Measurements from ENCODE around the gene MEIOB. TPM values are rescaled to one million over a fixed set of nuclear protein-coding genes. Genes with fewer than 3 reads are reported as not detected.

The MEIOB gene
- polyA plus RNA-seq, 2 of the 4 experiments (the other 2 are of a cell fraction) = 2.9 to 9.1 TPM

DNA sequence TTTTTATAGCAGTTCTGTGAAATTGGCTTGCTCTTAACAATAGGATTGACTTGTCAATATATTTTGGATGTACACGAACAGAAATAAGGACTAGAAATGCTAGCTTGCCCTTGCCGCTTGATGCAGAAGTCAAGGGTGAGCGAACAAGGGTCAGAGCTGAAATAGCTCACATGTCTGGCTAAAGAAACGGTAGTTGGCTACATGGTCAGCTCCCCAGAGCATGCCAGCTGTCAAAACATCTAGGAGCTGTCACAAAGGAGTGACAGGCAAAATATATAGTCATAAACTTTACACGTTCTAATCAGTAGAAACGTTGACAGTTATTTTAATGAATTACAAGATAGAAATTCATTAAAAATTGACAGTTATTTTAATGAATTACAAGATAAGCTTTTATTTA, 2.9 kb upstream of the MEIOB start (continued):
- TF ChIP-seq FOSB (CRISPR knock-in tag; IDR thresholded peaks at IDR 0.05) = no peak

DNA sequence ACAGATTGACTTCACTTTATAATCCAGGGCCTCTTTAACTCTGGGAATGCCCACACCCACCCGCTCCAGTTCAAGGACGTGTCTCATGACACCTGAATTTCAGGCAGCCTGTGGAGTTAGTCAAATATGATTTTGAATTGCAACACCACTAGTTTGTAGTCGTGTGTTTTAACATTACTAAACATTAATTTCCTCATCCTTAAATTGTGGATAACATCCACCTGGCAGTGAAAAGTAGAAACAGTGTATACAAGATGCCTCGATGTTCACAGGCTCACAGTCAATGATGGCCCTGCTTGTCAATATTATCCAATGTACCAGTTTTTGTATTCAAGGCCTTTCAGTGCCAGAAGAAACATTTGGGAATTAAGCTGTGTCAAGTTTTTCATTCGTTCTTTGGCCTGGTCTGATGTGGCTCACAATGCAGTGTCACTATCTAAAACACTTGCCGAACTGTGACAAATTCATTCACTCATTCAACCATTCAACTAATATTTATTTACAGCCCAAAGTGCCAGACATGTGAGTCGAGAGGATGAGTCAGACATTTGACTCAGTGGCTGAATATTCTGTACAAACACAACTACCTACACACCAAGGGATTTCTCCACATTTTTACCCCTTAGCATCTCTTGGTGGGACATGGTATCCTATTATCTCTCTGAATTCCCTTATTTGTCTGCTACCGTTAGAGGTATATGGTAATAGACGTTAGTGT, 1.4 kb downstream of the MEIOB start:
- Histone ChIP-seq H3K27ac (peak overlapping the region; percentile 75 to 88), H3K4me1 (peaks cover 44% of the 10 kb centered on the region), H3K4me3 (peak overlapping the region; percentile 7; the same call in 1 of the 3 replicates), H3K9me3 (no peaks in the 10 kb centered on the region), H3K4me2 (peak overlapping the region; percentile 71)
- peak; percentile 60 to 95 for DNase-seq (ENCODE audit: low read depth in 1 of 2, low spot score in 1 of 2)
- WGBS (ENCODE audit: missing lambda C conversion rate) = 1% methylated on average over 9 of the region's 9 CpGs
- ATAC-seq = peak; percentile 88 to 94
- peak; percentile 90 for TF ChIP-seq MAFK (IDR thresholded peaks at IDR 0.05; ENCODE audit: partially characterized antibody)
- peak; percentile 95 for TF ChIP-seq RARB (CRISPR knock-in tag; IDR thresholded peaks at IDR 0.05)
- TF ChIP-seq, protein P1, sequence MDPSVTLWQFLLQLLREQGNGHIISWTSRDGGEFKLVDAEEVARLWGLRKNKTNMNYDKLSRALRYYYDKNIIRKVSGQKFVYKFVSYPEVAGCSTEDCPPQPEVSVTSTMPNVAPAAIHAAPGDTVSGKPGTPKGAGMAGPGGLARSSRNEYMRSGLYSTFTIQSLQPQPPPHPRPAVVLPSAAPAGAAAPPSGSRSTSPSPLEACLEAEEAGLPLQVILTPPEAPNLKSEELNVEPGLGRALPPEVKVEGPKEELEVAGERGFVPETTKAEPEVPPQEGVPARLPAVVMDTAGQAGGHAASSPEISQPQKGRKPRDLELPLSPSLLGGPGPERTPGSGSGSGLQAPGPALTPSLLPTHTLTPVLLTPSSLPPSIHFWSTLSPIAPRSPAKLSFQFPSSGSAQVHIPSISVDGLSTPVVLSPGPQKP (IDR thresholded peaks at IDR 0.05; ENCODE audit: low read depth, low read length) = no peak
- TF ChIP-seq, protein P2, sequence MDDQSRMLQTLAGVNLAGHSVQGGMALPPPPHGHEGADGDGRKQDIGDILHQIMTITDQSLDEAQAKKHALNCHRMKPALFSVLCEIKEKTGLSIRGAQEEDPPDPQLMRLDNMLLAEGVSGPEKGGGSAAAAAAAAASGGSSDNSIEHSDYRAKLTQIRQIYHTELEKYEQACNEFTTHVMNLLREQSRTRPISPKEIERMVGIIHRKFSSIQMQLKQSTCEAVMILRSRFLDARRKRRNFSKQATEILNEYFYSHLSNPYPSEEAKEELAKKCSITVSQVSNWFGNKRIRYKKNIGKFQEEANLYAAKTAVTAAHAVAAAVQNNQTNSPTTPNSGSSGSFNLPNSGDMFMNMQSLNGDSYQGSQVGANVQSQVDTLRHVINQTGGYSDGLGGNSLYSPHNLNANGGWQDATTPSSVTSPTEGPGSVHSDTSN (IDR thresholded peaks at IDR 0.05) = 0 out of 2 replicates have a peak, but pooled peaks have one; percentile 18
- TF ChIP-seq JUNB (IDR thresholded peaks at IDR 0.05) = peak; percentile 91
- no peak for TF ChIP-seq HOXB13 (CRISPR knock-in tag; IDR thresholded peaks at IDR 0.05; ENCODE audit: low read depth)
- TF ChIP-seq HOXA7 (CRISPR knock-in tag; IDR thresholded peaks at IDR 0.05) = 0 out of 2 replicates have a peak, but pooled peaks have one; percentile 58
- no peak for TF ChIP-seq TP53 (CRISPR knock-in tag; IDR thresholded peaks at IDR 0.05)
- peak; percentile 70; the same call in 1 of the 2 replicates for TF ChIP-seq GATA3 (IDR thresholded peaks at IDR 0.05; ENCODE audit: borderline replicate concordance)
- TF ChIP-seq, protein P3, sequence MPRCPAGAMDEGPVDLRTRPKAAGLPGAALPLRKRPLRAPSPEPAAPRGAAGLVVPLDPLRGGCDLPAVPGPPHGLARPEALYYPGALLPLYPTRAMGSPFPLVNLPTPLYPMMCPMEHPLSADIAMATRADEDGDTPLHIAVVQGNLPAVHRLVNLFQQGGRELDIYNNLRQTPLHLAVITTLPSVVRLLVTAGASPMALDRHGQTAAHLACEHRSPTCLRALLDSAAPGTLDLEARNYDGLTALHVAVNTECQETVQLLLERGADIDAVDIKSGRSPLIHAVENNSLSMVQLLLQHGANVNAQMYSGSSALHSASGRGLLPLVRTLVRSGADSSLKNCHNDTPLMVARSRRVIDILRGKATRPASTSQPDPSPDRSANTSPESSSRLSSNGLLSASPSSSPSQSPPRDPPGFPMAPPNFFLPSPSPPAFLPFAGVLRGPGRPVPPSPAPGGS (IDR thresholded peaks at IDR 0.05) = 0 out of 3 replicates have a peak, but pooled peaks have one; percentile 28
- TF ChIP-seq, protein P4, sequence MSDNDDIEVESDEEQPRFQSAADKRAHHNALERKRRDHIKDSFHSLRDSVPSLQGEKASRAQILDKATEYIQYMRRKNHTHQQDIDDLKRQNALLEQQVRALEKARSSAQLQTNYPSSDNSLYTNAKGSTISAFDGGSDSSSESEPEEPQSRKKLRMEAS (IDR thresholded peaks at IDR 0.05) = peak; percentile 73
- TF ChIP-seq, protein P5, sequence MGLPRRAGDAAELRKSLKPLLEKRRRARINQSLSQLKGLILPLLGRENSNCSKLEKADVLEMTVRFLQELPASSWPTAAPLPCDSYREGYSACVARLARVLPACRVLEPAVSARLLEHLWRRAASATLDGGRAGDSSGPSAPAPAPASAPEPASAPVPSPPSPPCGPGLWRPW (IDR thresholded peaks at IDR 0.05) = peak; percentile 62
- no peak for TF ChIP-seq HDAC2 (IDR thresholded peaks at IDR 0.05)
- TF ChIP-seq CEBPB (IDR thresholded peaks at IDR 0.05) = peak; percentile 88 to 91
- TF ChIP-seq JUN (IDR thresholded peaks at IDR 0.05) = peak; percentile 70 to 72; a peak in 2 of 5 replicates
- TF ChIP-seq CHD2 (IDR thresholded peaks at IDR 0.05; ENCODE audit: low read length, partially characterized antibody) = no peak
- peak; percentile 45 to 60; a peak in 2 of 5 replicates for TF ChIP-seq EP300 (IDR thresholded peaks at IDR 0.05)
- TF ChIP-seq, protein P6, sequence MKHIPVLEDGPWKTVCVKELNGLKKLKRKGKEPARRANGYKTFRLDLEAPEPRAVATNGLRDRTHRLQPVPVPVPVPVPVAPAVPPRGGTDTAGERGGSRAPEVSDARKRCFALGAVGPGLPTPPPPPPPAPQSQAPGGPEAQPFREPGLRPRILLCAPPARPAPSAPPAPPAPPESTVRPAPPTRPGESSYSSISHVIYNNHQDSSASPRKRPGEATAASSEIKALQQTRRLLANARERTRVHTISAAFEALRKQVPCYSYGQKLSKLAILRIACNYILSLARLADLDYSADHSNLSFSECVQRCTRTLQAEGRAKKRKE (CRISPR knock-in tag; IDR thresholded peaks at IDR 0.05; ENCODE audit: low read depth) = 0 out of 2 replicates have a peak, but pooled peaks have one; percentile 9
- TF ChIP-seq RNF2 (IDR thresholded peaks at IDR 0.05; ENCODE audit: borderline replicate concordance, low read depth) = no peak
- peak; percentile 90 for TF ChIP-seq FOSL2 (IDR thresholded peaks at IDR 0.05)
- TF ChIP-seq FOSL2 (CRISPR knock-in tag; IDR thresholded peaks at IDR 0.05) = peak; percentile 99
- CTCF ChIA-PET = interaction anchor here (1.3 to 25.7 kb wide), 5 partner anchors 20 to 270 kb away, joined by 3 to 396 read pairs (median 5); no protein-coding TSS in a partner anchor
- FAIRE-seq = peak; percentile 96
- POLR2A ChIA-PET = interaction anchor here (0.7 to 1.8 kb wide), 3 partner anchors 58 to 94 kb away, joined by 7 to 11 read pairs (median 8); partner anchors contain the start of gene RPS2
